ENCODE data around the gene PRAMEF25.
"Not testable (repeated sequence)": the region's sequence is repeated elsewhere in the genome, so short reads cannot be mapped to it uniquely, and the experiment has no call there.

Gene PRAMEF25

GRCh38 chr1:13070474-13070873, at the start of gene PRAMEF25:
Gene PRAMEF25, plus strand, starts transcription at chr1:13070774. Its CDS starts 2,920 bp downstream, at chr1:13073694.
- DNase-seq: not testable (repeated sequence)

GRCh38 chr1:13056475-13056874, 14.1 kb upstream of the PRAMEF25 start, which contains the start of gene PRAMEF27:
Gene PRAMEF27, minus strand, starts transcription at chr1:13056575. Its CDS starts 2,916 bp downstream, at chr1:13053659.
- not testable (repeated sequence) for DNase-seq

GRCh38 chr1:13116754-13117153, 46.2 kb downstream of the PRAMEF25 start, which contains the start of gene HNRNPCL2:
Gene HNRNPCL2, minus strand, starts transcription at chr1:13116854. Its CDS starts 454 bp downstream, at chr1:13116400.
- DNase-seq: not testable (repeated sequence)
